ENCODE measurements around the gene DNASE1L1.
"Not testable (repeated sequence)": the region's sequence is repeated elsewhere in the genome, so short reads cannot be mapped to it uniquely, and the experiment has no call there.

The DNASE1L1 gene

DNA sequence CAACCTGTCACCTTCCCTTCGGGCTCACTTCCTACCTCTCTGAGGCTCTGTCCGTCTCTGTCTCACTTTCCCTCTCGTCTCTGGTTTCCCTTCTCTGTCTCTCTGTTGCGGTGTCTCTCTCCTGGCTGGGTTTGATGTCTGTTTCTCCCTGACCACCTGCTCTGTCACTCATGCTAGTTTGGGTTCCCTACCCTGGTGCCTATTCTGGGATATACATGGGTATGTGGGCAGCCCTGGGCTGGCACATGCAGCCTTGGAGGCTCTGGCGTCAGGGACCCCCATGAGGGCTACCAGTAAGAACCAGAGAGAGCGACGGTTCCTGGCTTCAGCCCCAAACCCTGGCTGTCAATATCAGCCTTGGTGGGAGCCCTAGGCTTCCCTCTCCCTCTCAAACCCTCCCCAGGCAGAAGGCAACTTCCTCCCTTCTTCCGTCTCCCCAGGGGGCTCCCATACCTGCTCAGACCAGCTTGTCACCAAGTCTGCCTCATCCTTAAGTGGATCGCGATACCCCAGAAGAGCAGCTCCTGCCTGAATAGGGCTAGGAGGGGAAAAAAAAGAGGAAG lies 314 bp downstream of the DNASE1L1 start:
- DNase-seq, result no peak

DNA sequence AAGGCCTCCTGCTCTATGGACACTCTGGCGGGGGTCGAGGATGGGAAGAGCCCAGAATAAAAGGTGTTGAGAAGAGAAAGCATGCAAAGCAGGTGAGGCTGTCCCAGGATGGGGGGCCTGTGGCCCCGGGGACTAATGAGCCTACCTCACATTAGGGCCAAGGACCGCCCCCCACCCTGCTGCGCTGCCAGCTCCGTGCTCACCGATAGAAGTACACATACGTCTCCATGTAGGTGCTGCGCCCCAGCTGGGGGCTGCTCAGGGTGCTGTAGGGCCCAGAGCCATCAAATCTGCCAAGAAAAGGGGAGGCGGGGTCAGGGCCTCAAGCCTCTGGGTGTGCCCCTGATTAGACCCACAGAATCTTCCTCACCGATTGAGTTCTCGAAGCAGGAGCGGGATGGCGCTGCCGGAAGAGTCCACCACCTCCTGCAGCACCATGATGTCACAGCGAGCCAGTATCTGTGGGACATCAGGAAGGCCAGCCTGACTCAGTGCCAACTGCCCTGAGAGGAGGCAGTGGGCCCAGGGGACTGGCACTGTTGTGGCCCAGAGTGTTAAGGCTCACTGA lies 4.3 kb downstream of the DNASE1L1 start:
- DNase-seq, result no peak

DNA sequence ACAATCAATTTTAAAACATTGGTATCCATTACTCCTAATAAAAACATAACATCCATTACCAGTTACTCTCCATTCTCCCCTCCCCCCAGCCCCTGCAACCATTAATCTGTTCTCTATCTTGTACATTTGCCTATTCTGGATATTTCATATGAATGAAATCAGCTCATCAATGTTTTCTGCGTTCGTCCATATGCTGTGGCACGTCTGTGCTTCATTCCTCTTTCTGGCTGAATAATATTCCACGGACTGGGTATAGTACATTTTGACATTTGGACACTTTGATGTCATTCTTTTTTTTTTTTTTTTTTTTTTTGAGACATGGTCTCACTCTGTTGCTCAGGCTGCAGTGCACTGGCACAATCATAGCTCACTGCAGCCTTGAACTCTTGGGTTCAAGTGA lies 5.2 kb downstream of the DNASE1L1 start:
- DNase-seq, result no peak

DNA sequence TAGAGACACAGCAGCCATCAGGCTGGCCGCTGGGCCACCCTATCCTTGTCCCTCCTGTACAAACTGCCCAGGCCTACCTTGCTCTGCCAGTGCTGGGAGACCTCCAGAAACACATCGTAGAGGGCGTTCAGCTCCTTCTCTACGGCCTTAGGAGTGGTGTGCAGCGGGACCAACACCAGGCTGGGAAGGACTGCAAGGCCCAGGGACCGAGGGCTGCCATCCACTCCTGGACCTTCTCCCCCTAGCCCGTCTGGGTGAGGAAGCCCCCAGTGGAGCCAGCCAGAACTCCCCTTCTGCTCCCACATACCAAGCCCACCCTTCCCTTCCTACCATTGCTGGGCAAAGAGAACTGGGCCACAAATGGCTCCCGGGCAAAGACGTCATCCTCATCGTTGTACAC lies 5.9 kb downstream of the DNASE1L1 start:
- no peak for DNase-seq

DNA sequence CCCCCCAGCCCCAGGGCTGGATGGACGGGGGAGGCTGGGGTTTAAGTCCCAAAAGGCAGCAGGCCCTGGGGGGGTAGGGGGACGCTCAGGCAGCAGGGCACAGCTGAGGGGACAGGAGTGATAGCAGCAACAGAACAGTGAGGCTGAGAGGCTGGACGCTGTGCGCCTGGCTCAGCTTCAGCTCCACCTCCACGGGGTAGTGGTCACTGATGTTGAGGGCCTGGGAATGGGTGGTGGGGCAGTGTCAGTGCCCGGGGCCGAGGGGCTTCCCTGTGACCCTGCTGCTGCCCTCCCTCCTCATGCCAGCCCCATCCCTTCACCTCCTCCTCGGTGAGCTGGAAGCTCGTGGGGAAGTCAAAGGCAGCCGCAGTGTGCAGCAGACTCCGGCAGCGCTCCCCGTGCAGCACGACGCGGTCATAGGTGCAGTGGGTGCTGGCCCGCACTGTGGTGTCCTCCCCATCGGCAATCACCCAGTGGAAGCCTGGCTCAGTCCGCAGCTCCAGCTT lies 6.4 kb downstream of the DNASE1L1 start:
- no peak for DNase-seq

DNA sequence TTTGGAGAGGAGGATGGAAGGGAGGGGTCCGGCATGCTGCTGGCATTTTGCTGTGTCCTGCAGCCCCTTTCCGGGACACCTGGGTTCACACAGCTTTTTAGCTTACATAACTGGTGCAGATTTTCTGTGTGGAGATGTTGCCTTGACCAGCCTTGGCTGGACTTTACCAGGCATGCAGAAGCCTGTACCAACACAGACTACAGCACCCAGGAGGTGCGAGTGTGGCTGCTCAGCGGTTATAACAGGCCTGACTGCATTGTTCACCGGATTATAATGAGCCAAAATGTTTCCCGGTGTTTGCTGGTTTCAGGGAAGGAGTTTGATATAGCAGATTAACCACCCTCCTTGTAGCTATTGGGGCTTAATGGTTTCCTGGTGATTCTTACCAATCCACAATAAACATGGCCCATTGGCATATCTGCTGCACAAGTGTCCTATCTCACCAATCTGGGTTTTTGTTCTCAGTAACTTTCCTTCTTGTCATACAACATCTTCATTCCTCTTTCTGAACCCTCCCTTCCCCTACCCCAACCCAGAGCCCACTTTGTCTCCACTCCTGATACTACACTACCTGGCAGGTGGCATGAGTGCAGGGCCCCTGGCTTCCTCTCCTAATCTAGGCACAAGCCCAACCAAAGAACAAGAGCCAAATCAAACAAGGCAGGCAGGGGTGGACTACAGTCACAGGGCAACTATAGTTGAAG lies 7.0 kb downstream of the DNASE1L1 start:
- no peak for DNase-seq

DNA sequence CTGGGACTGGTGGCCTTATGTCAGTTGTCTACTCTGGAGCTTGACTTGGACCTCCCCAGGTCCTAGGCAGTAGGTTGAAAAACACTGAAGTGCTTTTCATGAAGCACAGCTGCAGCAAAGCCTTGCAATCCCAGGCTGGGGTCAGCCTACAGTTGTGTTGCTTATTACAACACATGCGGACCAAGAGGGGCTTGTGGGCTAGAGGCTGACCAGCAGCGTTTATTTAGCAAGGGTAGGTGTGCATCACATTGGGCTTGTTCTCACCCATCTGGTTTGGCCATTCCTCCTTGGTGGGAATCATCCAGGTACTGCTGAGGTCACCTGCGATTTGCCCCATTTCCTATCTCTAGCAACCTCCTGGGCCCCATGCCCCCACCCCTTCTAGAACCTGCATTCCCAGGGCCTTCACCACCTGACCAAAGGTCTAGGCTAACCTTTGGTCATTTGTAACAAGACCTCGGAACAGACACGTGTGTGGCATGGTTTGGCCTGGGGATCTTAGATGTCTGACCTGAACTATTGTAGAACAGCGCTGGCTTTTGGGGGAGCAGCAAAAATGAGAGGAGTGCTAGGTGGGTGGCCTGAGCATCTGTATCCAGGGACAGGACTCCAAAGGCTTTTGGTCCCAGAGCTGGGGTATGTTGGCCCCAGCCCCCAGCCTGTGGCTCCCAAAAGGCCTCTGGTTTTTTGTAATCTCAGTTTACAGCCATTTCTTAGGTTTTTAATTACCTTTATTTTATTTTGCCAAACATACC lies 7.8 kb downstream of the DNASE1L1 start:
- no peak for DNase-seq

DNA sequence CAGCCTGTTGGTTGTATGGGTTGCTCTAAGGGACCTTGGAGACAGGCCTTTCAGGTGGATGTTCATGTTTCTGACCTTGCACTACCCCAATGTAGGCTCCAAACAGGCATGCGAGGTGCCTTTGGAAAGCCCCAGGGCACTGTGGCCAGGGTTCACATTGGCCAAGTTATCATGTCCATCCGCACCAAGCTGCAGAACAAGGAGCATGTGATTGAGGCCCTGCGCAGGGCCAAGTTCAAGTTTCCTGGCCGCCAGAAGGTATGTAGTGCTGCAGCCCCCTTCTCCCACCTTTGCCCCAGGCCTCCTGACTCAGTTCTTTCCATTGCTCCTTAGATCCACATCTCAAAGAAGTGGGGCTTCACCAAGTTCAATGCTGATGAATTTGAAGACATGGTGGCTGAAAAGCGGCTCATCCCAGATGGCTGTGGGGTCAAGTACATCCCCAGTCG lies 8.7 kb downstream of the DNASE1L1 start:
- DNase-seq, result not testable (repeated sequence)

DNA sequence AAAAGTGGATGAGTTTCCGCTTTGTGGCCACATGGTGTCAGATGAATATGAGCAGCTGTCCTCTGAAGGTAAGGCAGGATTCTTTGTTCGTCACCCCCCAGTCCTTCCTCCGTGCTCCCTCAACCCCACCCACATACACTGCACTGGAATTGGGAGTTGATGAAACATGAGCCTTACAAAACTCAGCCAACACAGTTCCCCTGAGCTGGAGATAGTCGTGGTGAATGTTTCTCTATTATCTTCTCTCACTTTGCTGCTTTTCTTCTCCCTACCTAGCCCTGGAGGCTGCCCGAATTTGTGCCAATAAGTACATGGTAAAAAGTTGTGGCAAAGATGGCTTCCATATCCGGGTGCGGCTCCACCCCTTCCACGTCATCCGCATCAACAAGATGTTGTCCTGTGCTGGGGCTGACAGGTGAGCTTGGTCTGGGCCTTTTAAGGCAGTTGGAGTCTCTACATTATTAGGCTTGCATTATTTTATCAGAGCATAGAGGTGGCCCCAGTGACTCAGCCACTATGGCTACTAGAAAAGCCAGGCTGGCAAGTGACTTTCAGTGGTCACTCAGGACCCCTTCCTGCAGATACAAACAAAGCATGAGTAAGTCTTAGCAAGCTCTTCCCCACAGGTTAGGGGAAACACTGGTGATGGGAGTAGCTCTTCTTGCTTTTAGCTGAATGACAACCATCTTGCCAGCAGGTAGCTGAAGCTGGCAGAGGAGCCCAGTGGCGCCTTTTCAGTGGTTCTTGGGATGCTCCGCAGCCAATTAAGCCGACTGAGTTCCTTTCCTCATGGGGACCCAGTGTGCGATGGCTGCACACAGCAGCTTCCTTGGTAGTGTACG lies 9.3 kb downstream of the DNASE1L1 start:
- no peak for DNase-seq

DNA sequence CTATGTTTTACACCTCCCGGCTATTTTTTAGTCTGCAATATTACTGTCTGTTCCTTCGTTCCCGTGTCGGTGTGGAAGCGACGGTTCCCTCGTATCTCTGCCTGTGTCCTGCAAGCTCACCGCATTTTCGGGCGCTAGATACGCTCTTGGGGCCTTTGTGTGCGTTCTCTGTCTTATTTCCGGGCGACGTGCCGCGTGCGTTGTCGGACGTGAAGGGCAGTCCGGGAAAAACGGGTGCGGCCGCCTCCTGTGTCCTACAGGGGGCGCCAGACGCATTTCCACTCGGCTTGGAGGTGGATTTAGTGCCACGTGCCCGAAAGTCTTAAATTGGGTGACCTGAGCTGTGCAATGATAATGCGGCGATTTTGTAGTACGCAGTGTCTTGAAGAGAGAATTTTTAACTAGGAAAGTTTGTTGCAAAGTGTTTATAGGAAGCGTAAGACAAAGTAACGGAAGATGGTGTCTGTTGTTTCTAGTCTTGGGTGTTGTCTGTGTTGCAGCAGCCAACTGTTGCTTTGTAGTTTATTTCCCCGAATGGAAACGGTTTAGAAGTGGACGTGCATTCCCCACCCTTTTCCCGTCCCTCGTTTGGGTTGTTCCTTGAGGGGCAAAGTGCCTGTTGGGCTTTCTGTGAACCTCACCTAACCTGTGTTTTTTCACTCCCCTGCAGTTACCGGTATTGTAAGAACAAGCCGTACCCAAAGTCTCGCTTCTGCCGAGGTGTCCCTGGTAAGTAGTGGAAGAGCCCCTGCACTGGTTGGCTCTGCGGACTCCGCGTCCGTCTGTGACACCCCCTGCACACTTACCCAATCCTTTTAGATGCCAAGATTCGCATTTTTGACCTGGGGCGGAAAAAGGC lies 10.2 kb downstream of the DNASE1L1 start:
- DNase-seq, result peak in 51 of 56 donors; percentile 4 to 87 (median 53)

DNA sequence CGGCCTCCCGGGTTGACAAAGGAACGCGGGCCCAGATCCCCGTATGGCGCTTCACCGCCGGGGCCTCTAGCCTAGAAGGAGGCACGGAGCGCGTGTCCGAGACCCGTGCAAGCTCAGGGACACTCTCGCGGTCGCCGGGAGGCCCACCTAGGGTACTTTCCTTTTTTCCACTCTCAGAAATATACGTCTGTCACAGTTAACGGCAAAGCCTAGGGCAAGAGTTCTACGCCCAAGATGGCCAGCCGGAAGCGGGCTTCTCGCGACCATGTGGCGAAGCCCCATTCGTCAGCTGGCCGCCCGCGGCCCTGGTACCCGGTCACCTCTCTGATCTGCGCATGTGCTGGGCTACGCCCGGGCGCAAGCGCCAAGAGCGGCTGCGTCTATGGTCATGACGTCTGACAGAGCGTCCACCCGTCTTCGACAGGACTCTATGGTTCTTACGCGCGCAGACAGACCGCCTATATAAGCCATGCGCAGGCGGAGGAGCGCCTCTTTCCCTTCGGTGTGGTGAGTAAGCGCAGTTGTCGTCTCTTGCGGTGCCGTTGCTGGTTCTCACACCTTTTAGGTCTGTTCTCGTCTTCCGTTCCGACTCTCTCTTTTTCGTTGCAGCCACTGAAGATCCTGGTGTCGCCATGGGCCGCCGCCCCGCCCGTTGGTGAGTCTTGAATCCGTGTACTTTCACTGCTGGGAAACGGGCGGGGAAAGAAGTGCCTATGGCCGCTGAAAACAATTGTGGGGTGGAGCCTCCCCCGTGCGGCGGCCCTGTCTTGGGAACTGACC lies 11.0 kb downstream of the DNASE1L1 start, which contains the start of gene RPL10:
Gene RPL10, plus strand, starts transcription at position 490 of the 780 bp plus-strand sequence. Its CDS starts 143 bp downstream, at position 633.
- DNase-seq, result peak; percentile 14 to 95 (median 89)

DNA sequence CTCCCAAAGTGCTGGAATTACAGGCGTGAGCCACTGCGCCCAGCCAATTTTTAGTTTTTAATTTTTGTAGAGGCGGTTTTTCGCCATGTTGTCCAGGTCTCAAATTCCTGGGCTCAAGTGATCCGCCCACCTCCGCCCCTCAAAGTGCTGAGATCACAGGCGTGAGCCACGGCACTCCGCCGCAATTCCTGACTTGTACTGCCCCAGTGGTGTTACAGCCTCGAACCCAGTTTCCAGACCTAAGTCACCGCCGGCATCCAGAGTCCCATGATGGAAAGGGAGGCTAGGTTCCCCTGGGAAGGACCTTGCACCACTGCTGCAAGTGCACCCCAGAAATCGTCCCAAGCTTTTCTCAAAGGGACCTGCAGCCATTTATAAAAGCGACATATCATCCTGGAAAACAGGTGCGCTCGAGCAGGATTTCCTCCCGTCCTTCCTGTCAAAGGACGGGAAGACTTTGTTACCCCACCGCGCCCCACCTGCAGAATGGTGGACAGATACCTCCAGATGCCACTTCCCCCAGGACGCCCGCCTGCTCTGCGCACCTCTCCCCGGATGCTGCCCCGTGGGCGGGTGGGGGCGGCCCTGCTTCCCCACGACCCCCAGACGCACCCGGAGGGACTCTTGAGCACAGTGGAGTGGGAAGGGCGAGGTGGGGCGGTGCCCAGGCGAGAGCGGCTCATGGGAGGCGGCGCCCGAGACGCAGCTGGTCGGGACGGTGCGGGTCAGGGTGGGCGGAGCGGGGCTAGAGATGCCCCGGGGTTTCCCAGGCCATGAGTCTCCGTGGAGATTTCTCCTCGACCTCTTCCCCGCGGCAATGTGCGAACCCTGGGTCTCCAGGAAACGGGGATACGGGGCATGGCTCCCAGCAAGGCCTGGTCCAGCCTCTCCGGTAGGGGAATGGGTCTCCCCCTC lies 11.8 kb downstream of the DNASE1L1 start:
- DNase-seq, result peak in 37 of 56 donors; percentile 19 to 77 (median 55)

DNA sequence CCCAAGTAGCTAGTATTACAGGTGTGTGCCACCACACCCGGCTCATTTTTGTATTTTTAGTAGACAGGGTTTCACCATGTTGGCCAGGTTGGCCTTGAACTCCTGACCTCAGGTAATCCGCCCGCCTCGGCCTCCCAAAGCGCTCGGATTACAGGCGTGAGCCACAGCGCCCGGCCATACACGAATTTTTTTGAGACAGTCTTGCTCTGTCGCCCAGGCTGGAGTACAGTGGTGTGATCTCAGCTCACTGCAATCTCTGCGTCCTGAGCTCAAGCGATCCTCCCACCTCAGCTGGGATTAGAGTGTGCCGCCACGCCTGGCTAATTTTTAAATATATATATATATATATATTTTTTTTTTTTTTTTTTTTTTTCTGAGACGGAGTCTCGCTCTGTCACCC lies 12.7 kb downstream of the DNASE1L1 start:
- not testable (repeated sequence) for DNase-seq

DNA sequence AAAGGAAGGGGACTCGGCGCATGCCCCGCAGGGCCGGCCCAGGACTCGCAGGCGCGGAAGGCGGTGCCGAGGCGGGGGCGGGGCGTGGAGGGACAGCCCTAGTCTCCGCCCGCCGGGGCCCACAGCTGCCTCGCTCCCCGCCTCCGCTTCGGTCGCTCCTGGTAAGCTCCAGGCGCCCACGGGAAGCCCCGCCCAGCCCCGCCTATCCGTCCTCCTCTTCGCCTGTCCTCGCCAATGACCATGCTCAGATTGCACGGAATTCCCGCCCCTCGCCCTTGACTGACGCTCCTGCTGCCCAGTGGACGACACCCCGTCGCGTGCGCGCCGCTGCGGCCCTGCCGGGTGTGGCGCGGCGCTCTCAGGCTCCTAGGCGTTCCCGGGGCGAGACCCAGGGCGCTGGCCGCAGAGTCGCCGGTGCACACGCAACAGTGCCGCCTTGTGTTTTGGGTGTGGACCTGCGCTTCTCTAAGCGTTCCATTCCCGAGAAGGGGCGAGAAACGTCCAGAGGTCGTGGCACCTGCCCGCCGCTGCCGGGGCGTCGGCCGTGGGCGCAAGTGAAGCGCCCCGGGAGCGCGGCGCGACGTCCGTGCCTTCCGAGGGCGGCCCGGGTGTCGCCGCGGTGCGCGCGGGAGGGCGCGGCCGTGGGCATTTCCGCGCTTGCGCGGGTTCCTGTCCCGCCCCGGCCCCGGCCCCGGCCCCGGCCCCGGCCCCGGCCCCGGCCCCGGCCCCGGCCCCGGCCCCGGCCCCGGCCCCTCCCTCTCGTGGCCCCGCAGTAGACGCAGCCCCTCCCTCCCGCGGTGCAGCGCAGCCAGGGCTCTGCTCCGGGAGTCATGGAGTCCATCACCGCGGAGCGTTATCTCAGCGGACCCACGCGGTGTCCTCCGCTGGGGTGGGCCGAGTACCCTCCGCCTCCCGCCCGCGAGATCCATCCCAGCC lies 19.0 kb downstream of the DNASE1L1 start:
- not testable (repeated sequence) for DNase-seq

DNA sequence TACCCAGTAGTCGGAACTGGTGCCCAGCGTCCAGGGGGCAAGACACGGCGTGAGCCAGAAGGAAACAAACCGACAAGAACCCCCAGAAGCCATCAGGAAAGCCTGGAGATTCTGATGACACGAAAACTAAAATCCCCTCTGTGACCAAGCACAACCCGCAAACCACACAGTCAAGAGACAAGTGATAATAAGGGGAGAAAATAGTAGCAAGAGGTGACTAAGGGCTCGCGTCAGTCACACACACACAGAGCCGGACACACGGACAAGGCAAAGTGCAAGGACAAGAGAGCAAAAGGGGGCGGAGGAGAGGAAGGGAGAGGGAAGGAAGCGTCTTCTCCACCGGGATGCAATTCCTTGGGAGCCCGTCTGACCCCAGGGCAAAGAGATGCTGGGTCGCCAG lies 20.4 kb downstream of the DNASE1L1 start:
- not testable (repeated sequence) for DNase-seq

DNA sequence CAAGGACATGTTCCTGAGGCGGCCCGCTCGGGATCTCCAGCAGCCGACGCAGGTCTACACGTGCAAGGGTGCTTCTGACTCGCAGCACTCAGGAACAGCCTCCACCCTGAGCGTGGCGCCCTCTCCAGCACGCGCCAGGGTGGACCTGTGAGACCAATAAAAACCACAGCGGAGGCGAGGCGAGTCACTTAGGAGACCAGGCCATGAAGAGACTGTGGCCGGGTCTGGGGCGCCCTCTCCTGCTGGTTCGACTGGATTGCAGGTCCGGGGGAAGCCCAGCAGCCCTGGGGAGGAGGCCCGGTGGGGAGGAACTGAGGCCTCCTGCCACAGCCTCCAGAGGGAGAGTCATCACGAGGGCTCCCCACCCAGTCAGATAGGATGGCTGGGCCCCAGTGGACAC lies 21.0 kb downstream of the DNASE1L1 start:
- not testable (repeated sequence) for DNase-seq

All from nucleus accumbens (tissue), 56 donors.